ENCODE results near the gene DLX4. TPM values are rescaled to one million over a fixed set of nuclear protein-coding genes. Genes with fewer than 3 reads are reported as not detected.

Gene DLX4
- polyA plus RNA-seq, 3 donors: 0.22 to 0.61 (median 0.26) TPM

- 84 to 90% (median 88%) methylated on average over 5 of the region's 5 CpGs for WGBS, 3 donors
- no peak overlapping the region for H3K27ac ChIP-seq (ENCODE audit: low read depth, low read length)
Measured at GRCh38 chr17:49942947-49943346, 26.0 kb upstream of the DLX4 start.

GRCh38 chr17:49944273-49944870 lies 24.6 kb upstream of the DLX4 start:
- WGBS, 3 donors: 29 to 42% (median 37%) methylated on average over 26 of the region's 26 CpGs
- no peak overlapping the region for H3K27ac ChIP-seq (ENCODE audit: low read depth, low read length)

- 67 to 80% (median 77%) methylated on average over 8 of the region's 8 CpGs for WGBS, 3 donors
- no peak overlapping the region for H3K27ac ChIP-seq (ENCODE audit: low read depth, low read length)
Measured at GRCh38 chr17:49946208-49946607, 22.8 kb upstream of the DLX4 start.

- no peak overlapping the region for H3K27ac ChIP-seq (ENCODE audit: low read depth, low read length)
- WGBS, 3 donors: 73 to 86% (median 83%) methylated on average over 10 to 11 of the region's 11 CpGs
Measured at GRCh38 chr17:49946964-49947584, 21.9 kb upstream of the DLX4 start.

GRCh38 chr17:49949634-49950033 lies 19.4 kb upstream of the DLX4 start:
- 81 to 87% (median 83%) methylated on average over 2 of the region's 2 CpGs for WGBS, 3 donors
- no peak overlapping the region for H3K27ac ChIP-seq (ENCODE audit: low read depth, low read length)

- no peak overlapping the region for H3K27ac ChIP-seq (ENCODE audit: low read depth, low read length)
- 58 to 60% (median 59%) methylated on average over 14 of the region's 14 CpGs for WGBS, 3 donors
Measured at GRCh38 chr17:49951362-49952082, 17.5 kb upstream of the DLX4 start.

- no peak overlapping the region for H3K27ac ChIP-seq (ENCODE audit: low read depth, low read length)
- WGBS, 3 donors: 35 to 48% (median 42%) methylated on average over 7 of the region's 7 CpGs
Measured at GRCh38 chr17:49952209-49952911, 16.6 kb upstream of the DLX4 start.

GRCh38 chr17:49952912-49953497 lies 16.0 kb upstream of the DLX4 start:
- no peak overlapping the region for H3K27ac ChIP-seq (ENCODE audit: low read depth, low read length)
- WGBS, 3 donors: 74 to 77% (median 75%) methylated on average over 8 of the region's 8 CpGs

- no peak overlapping the region for H3K27ac ChIP-seq (ENCODE audit: low read depth, low read length)
- 65 to 100% (median 79%) methylated on average over 1 of the region's 1 CpG for WGBS, 3 donors
Measured at GRCh38 chr17:49955157-49955556, 13.8 kb upstream of the DLX4 start.

GRCh38 chr17:49956780-49957179 lies 12.2 kb upstream of the DLX4 start:
- no peak overlapping the region for H3K27ac ChIP-seq (ENCODE audit: low read depth, low read length)
- WGBS, 3 donors: 48 to 61% (median 59%) methylated on average over 4 of the region's 4 CpGs

GRCh38 chr17:49957350-49957749 lies 11.6 kb upstream of the DLX4 start:
- WGBS, 3 donors: 87 to 92% (median 91%) methylated on average over 3 of the region's 3 CpGs
- H3K27ac ChIP-seq (ENCODE audit: low read depth, low read length): no peak overlapping the region

- H3K27ac ChIP-seq (ENCODE audit: low read depth, low read length): no peak overlapping the region
- 92 to 93% (median 93%) methylated on average over 4 of the region's 4 CpGs for WGBS, 3 donors
Measured at GRCh38 chr17:49958723-49959122, 10.3 kb upstream of the DLX4 start.

- no peak overlapping the region for H3K27ac ChIP-seq (ENCODE audit: low read depth, low read length)
- 69 to 73% (median 70%) methylated on average over 8 of the region's 8 CpGs for WGBS, 3 donors
Measured at GRCh38 chr17:49959183-49959935, 9.6 kb upstream of the DLX4 start.

- WGBS, 3 donors: 8 to 13% (median 11%) methylated on average over 9 to 11 of the region's 11 CpGs
- no peak overlapping the region for H3K27ac ChIP-seq (ENCODE audit: low read depth, low read length)
Measured at GRCh38 chr17:49962599-49963308, 6.2 kb upstream of the DLX4 start.

GRCh38 chr17:49963309-49963625 lies 5.7 kb upstream of the DLX4 start:
- H3K27ac ChIP-seq (ENCODE audit: low read depth, low read length): no peak overlapping the region
- WGBS, 3 donors: 22 to 30% (median 23%) methylated on average over 4 of the region's 4 CpGs

GRCh38 chr17:49963626-49964302 lies 5.2 kb upstream of the DLX4 start:
- WGBS, 3 donors: 5 to 7% (median 6%) methylated on average over 52 of the region's 52 CpGs
- no peak overlapping the region for H3K27ac ChIP-seq (ENCODE audit: low read depth, low read length)

GRCh38 chr17:49964303-49964768 lies 4.7 kb upstream of the DLX4 start:
- no peak overlapping the region for H3K27ac ChIP-seq (ENCODE audit: low read depth, low read length)
- WGBS, 3 donors: 7 to 14% (median 12%) methylated on average over 18 of the region's 18 CpGs
